HEK293 (cell line): ENCODE results near the gene AP3D1.

Experiments
- ATF2 ChIP-seq: fragments of 450-650 bp; formaldehyde crosslinking; IDR thresholded peaks from 2 replicates; pipeline ENCODE4 v1.5.1; 2016; ENCODE audit warnings: missing biosample characterization, missing genetic modification characterization, low read depth
- ELK4 ChIP-seq: IDR thresholded peaks from 2 replicates; pipeline ENCODE4 v1.6.1; 2011; ENCODE audit warnings: mild to moderate bottlenecking, low read depth, low read length, borderline replicate concordance
- KLF1 ChIP-seq: fragments of 450-650 bp; formaldehyde crosslinking; IDR thresholded peaks from 2 replicates; pipeline ENCODE4 v1.5.1; 2016; ENCODE audit warnings: missing biosample characterization, missing genetic modification characterization
- KLF7 ChIP-seq: fragments of 450-650 bp; formaldehyde crosslinking; IDR thresholded peaks from 2 replicates; pipeline ENCODE4 v1.5.1; 2016; ENCODE audit warnings: missing biosample characterization, missing genetic modification characterization, borderline replicate concordance
- KLF8 ChIP-seq: fragments of 450-650 bp; formaldehyde crosslinking; IDR thresholded peaks from 2 replicates; pipeline ENCODE4 v1.5.1; 2016; ENCODE audit warnings: missing biosample characterization, missing genetic modification characterization
- SETDB1 ChIP-seq: IDR thresholded peaks from one replicate; pipeline ENCODE4 v1.6.1; 2017; ENCODE audit warnings: mild to moderate bottlenecking, low read length, moderate library complexity, mixed read lengths; ENCODE audit not compliant: insufficient read length
- ZBTB26 ChIP-seq: fragments of 450-650 bp; formaldehyde crosslinking; optimal IDR thresholded peaks from 2 replicates; pipeline ENCODE3; 2016; ENCODE audit warnings: missing biosample characterization, mild to moderate bottlenecking, missing genetic modification characterization
- ZNF132 ChIP-seq: fragments of 450-650 bp; formaldehyde crosslinking; IDR thresholded peaks from 2 replicates; pipeline ENCODE4 v1.5.1; 2017; ENCODE audit warnings: missing biosample characterization, missing genetic modification characterization, borderline replicate concordance
- ZNF133 ChIP-seq: fragments of 450-650 bp; formaldehyde crosslinking; IDR thresholded peaks from 2 replicates; pipeline ENCODE4 v1.5.1; 2016; ENCODE audit warnings: missing biosample characterization, missing genetic modification characterization
- ZNF211 ChIP-seq: fragments of 450-650 bp; formaldehyde crosslinking; IDR thresholded peaks from 2 replicates; pipeline ENCODE4 v1.5.1; 2016; ENCODE audit warnings: low read depth, missing biosample characterization, missing genetic modification characterization
- ZNF24 ChIP-seq: fragments of 450-650 bp; formaldehyde crosslinking; IDR thresholded peaks from 2 replicates; pipeline ENCODE4 v1.5.1; 2016; ENCODE audit warnings: missing biosample characterization, missing genetic modification characterization
- ZNF26 ChIP-seq: fragments of 450-650 bp; formaldehyde crosslinking; IDR thresholded peaks from 2 replicates; pipeline ENCODE4 v1.5.1; 2016; ENCODE audit warnings: missing biosample characterization, missing genetic modification characterization
- ZNF266 ChIP-seq: fragments of 450-650 bp; formaldehyde crosslinking; IDR thresholded peaks from 2 replicates; pipeline ENCODE4 v1.5.1; 2016; ENCODE audit warnings: missing biosample characterization, missing genetic modification characterization, low read depth
- ZNF426 ChIP-seq: fragments of 450-650 bp; formaldehyde crosslinking; IDR thresholded peaks from 2 replicates; pipeline ENCODE4 v1.5.1; 2017; ENCODE audit warnings: missing biosample characterization, missing genetic modification characterization, mild to moderate bottlenecking, inconsistent platforms, moderate library complexity
- ZNF501 ChIP-seq: fragments of 450-650 bp; formaldehyde crosslinking; IDR thresholded peaks from 2 replicates; pipeline ENCODE4 v1.5.1; 2016; ENCODE audit warnings: missing biosample characterization, missing genetic modification characterization
- ZNF510 ChIP-seq: fragments of 450-650 bp; formaldehyde crosslinking; IDR thresholded peaks from 2 replicates; pipeline ENCODE4 v1.5.1; 2018; ENCODE audit warnings: mild to moderate bottlenecking, missing genetic modification characterization, missing biosample characterization; ENCODE audit not compliant: insufficient replicate concordance
- ZNF518A ChIP-seq: fragments of 450-650 bp; formaldehyde crosslinking; conservative IDR thresholded peaks from 2 replicates; pipeline ENCODE4 v1.5.1; 2016; ENCODE audit warnings: low read depth, missing biosample characterization, missing genetic modification characterization
- ZNF530 ChIP-seq: fragments of 450-650 bp; formaldehyde crosslinking; IDR thresholded peaks from 2 replicates; pipeline ENCODE4 v1.5.1; 2016; ENCODE audit warnings: low read depth, missing biosample characterization, missing genetic modification characterization
- ZNF555 ChIP-seq: fragments of 450-650 bp; formaldehyde crosslinking; conservative IDR thresholded peaks from 2 replicates; pipeline ENCODE4 v1.5.1; 2017; ENCODE audit warnings: missing biosample characterization, mild to moderate bottlenecking, missing genetic modification characterization, inconsistent platforms
- ZNF596 ChIP-seq: fragments of 450-650 bp; IDR thresholded peaks from 2 replicates; pipeline ENCODE4 v1.5.0; 2018; ENCODE audit warnings: missing biosample characterization, mild to moderate bottlenecking, missing genetic modification characterization, moderate library complexity
- ZNF621 ChIP-seq: fragments of 450-650 bp; formaldehyde crosslinking; IDR thresholded peaks from 2 replicates; pipeline ENCODE4 v1.5.1; 2017; ENCODE audit warnings: missing biosample characterization, missing genetic modification characterization
- ZNF664 ChIP-seq: fragments of 450-650 bp; formaldehyde crosslinking; IDR thresholded peaks from 2 replicates; pipeline ENCODE4 v1.5.1; 2016; ENCODE audit warnings: missing biosample characterization, missing genetic modification characterization
- ZNF692 ChIP-seq: fragments of 450-650 bp; formaldehyde crosslinking; IDR thresholded peaks from 2 replicates; pipeline ENCODE4 v1.5.1; 2016; ENCODE audit warnings: missing biosample characterization, missing genetic modification characterization
- ZNF701 ChIP-seq: fragments of 450-650 bp; formaldehyde crosslinking; IDR thresholded peaks from 2 replicates; pipeline ENCODE4 v1.5.1; 2016; ENCODE audit warnings: missing biosample characterization, missing genetic modification characterization
- ZNF707 ChIP-seq: fragments of 450-650 bp; formaldehyde crosslinking; IDR thresholded peaks from 2 replicates; pipeline ENCODE4 v1.5.1; 2016; ENCODE audit warnings: missing biosample characterization, missing genetic modification characterization
- ZNF777 ChIP-seq: fragments of 450-650 bp; formaldehyde crosslinking; IDR thresholded peaks from 2 replicates; pipeline ENCODE4 v1.5.1; 2017; ENCODE audit warnings: missing biosample characterization, missing genetic modification characterization, borderline replicate concordance
- ZNF843 ChIP-seq: fragments of 450-650 bp; formaldehyde crosslinking; IDR thresholded peaks from 2 replicates; pipeline ENCODE4 v1.5.1; 2016; ENCODE audit warnings: missing biosample characterization, missing genetic modification characterization

The AP3D1 gene

GRCh38 chr19:2168619-2169424 is 17.5 kb upstream of the AP3D1 start (continued):
- TF ChIP-seq ZNF692 (tag by site-specific recombination) = peak; percentile 68; the same call in 1 of the 2 replicates
- TF ChIP-seq ZNF701 (tag by site-specific recombination) = no peak
- no peak for TF ChIP-seq ZNF596
- TF ChIP-seq KLF1 (tag by site-specific recombination) = peak; percentile 96
- TF ChIP-seq ZNF501 (tag by site-specific recombination) = no peak
- no peak for TF ChIP-seq ZNF266
- no peak for TF ChIP-seq ZNF26 (tag by site-specific recombination)
- TF ChIP-seq KLF7 = no peak; the same call in 1 of the 2 replicates
- no peak for TF ChIP-seq ZNF707 (tag by site-specific recombination)
- no peak for TF ChIP-seq ZNF132 (tag by site-specific recombination)
- TF ChIP-seq ZNF555 (tag by site-specific recombination) = no peak
- TF ChIP-seq ATF2 (tag by site-specific recombination) = no peak
- peak; percentile 36; the same call in 1 of the 2 replicates for TF ChIP-seq ZNF843 (tag by site-specific recombination)
- TF ChIP-seq ZNF133 = no peak
- no peak for TF ChIP-seq ZNF211 (tag by site-specific recombination)
- no peak for TF ChIP-seq ZNF426 (tag by site-specific recombination)
- peak; percentile 93 for TF ChIP-seq KLF8
- peak; percentile 53; the same call in 1 of the 2 replicates for TF ChIP-seq ZNF24 (tag by site-specific recombination)
- TF ChIP-seq ZNF664 (tag by site-specific recombination) = no peak
- TF ChIP-seq ZBTB26 (tag by site-specific recombination) = peak; percentile 5
- no peak for TF ChIP-seq ZNF510 (tag by site-specific recombination)
- TF ChIP-seq ELK4 = no peak
- TF ChIP-seq ZNF518A = no peak
- TF ChIP-seq SETDB1 = no peak
- no peak for TF ChIP-seq ZNF777
- TF ChIP-seq ZNF530 (tag by site-specific recombination) = no peak
- TF ChIP-seq ZNF621 = no peak
